Duodenal mucosa (tissue), 2 donors: ENCODE results near the gene CATSPERE.
"Not testable (repeated sequence)": the region's sequence is repeated elsewhere in the genome, so short reads cannot be mapped to it uniquely, and the experiment has no call there.

Source experiments
- H3K27ac ChIP-seq: one replicate; pipeline ENCODE4 v1.7.0; 2013; ENCODE audit warnings: low read depth, low read length
- H3K27me3 ChIP-seq, 2 donors: one replicate each; pipeline ENCODE4 v1.7.0; 2013; ENCODE audit warnings: low read length in 2 of 2, control low read depth in 1 of 2; ENCODE audit not compliant: insufficient read depth in 2 of 2, control insufficient read depth in 1 of 2
- H3K36me3 ChIP-seq, 2 donors: one replicate each; pipeline ENCODE4 v1.7.0; 2013; ENCODE audit warnings: low read length in 2 of 2, control low read depth in 1 of 2; ENCODE audit not compliant: insufficient read depth in 2 of 2, control insufficient read depth in 1 of 2
- H3K4me1 ChIP-seq, 2 donors: one replicate each; pipeline ENCODE4 v1.7.0; 2013; ENCODE audit warnings: low read length in 2 of 2, control low read depth in 1 of 2; ENCODE audit not compliant: insufficient read depth in 2 of 2, control insufficient read depth in 1 of 2
- H3K4me3 ChIP-seq, 2 donors: one replicate each; pipeline ENCODE4 v1.7.0; 2013; ENCODE audit warnings: low read length in 2 of 2, low read depth in 1 of 2
- H3K9ac ChIP-seq, 2 donors: one replicate each; pipeline ENCODE4 v1.7.0; 2013; ENCODE audit warnings: low read length in 2 of 2, low read depth in 1 of 2
- H3K9me3 ChIP-seq, 2 donors: one replicate each; pipeline ENCODE4 v1.7.0; 2013; ENCODE audit warnings: low read length in 2 of 2, control low read depth in 1 of 2; ENCODE audit not compliant: control insufficient read depth in 1 of 2

Gene CATSPERE

GRCh38 chr1:244655186-244655585 is 194.1 kb downstream of the CATSPERE start:
- Histone ChIP-seq H3K4me1 (peaks cover 30 to 39% of the 10 kb centered on the region in 2 donors), H3K4me3 (peak overlapping the region in 1 of 2 donors; percentile 87), H3K27me3 (no peaks in the 10 kb centered on the region), H3K36me3 (no peaks in the 10 kb centered on the region), H3K27ac (no peak overlapping the region), H3K9me3 (no peaks in the 10 kb centered on the region), H3K9ac (no peak overlapping the region)

GRCh38 chr1:244657421-244657820 is 196.3 kb downstream of the CATSPERE start:
- peaks cover 26 to 35% of the 10 kb centered on the region in 2 donors for H3K4me1 ChIP-seq

GRCh38 chr1:244659694-244660093 is 198.6 kb downstream of the CATSPERE start:
- Histone ChIP-seq H3K27ac (no peak overlapping the region), H3K9ac (no peak overlapping the region), H3K4me1 (peaks cover 21 to 27% of the 10 kb centered on the region in 2 donors), H3K36me3 (no peaks in the 10 kb centered on the region), H3K27me3 (no peaks in the 10 kb centered on the region), H3K9me3 (no peaks in the 10 kb centered on the region), H3K4me3 (no peak overlapping the region)

More at GRCh38 chr1:244657421-244657820, 196.3 kb downstream of the CATSPERE start:
- no peaks in the 10 kb centered on the region for H3K36me3 ChIP-seq
- no peak overlapping the region for H3K27ac ChIP-seq
- H3K27me3 ChIP-seq, result no peaks in the 10 kb centered on the region
- no peak overlapping the region for H3K4me3 ChIP-seq
- H3K9ac ChIP-seq, result no peak overlapping the region
- no peaks in the 10 kb centered on the region for H3K9me3 ChIP-seq

- Histone ChIP-seq H3K36me3 (no peaks in the 10 kb centered on the region), H3K9me3 (no peaks in the 10 kb centered on the region), H3K4me3 (no peak overlapping the region), H3K9ac (no peak overlapping the region), H3K27ac (no peak overlapping the region), H3K27me3 (no peaks in the 10 kb centered on the region), H3K4me1 (peaks cover 18 to 19% of the 10 kb centered on the region in 2 donors)
Observed at GRCh38 chr1:244660595-244660994, 199.5 kb downstream of the CATSPERE start.

- H3K4me3 ChIP-seq, H3K9ac ChIP-seq, H3K27me3 ChIP-seq, H3K27ac ChIP-seq, H3K36me3 ChIP-seq, H3K9me3 ChIP-seq: not testable (repeated sequence)
- H3K4me1 ChIP-seq, result peaks cover 10 to 11% of the 10 kb centered on the region in 2 donors
Observed at GRCh38 chr1:244661569-244662312, 200.7 kb downstream of the CATSPERE start.

GRCh38 chr1:244662599-244662998 is 201.5 kb downstream of the CATSPERE start:
- H3K9me3 ChIP-seq, result no peaks in the 10 kb centered on the region
- H3K27ac ChIP-seq, result no peak overlapping the region
- no peak overlapping the region for H3K9ac ChIP-seq
- peaks cover 9 to 16% of the 10 kb centered on the region in 2 donors for H3K4me1 ChIP-seq
- no peaks in the 10 kb centered on the region for H3K27me3 ChIP-seq
- H3K36me3 ChIP-seq, result no peaks in the 10 kb centered on the region
- no peak overlapping the region for H3K4me3 ChIP-seq

- Histone ChIP-seq H3K4me3 (no peak overlapping the region), H3K9ac (no peak overlapping the region), H3K9me3 (no peaks in the 10 kb centered on the region), H3K4me1 (peaks cover 6 to 12% of the 10 kb centered on the region in 2 donors), H3K27ac (no peak overlapping the region), H3K36me3 (no peaks in the 10 kb centered on the region), H3K27me3 (no peaks in the 10 kb centered on the region)
Observed at GRCh38 chr1:244664353-244664752, 203.3 kb downstream of the CATSPERE start.

- Histone ChIP-seq H3K4me3 (no peak overlapping the region), H3K27me3 (no peaks in the 10 kb centered on the region), H3K9me3 (no peaks in the 10 kb centered on the region), H3K27ac (no peak overlapping the region), H3K9ac (no peak overlapping the region), H3K36me3 (no peaks in the 10 kb centered on the region), H3K4me1 (peaks cover 6 to 12% of the 10 kb centered on the region in 2 donors)
Observed at GRCh38 chr1:244665771-244666217, 204.7 kb downstream of the CATSPERE start.

- not testable (repeated sequence) for H3K9me3 ChIP-seq, H3K9ac ChIP-seq, H3K27me3 ChIP-seq, H3K4me3 ChIP-seq, H3K27ac ChIP-seq, H3K36me3 ChIP-seq
- peaks cover 6 to 12% of the 10 kb centered on the region in 2 donors for H3K4me1 ChIP-seq
Observed at GRCh38 chr1:244666672-244667418, 205.8 kb downstream of the CATSPERE start.

GRCh38 chr1:244667797-244668196 is 206.7 kb downstream of the CATSPERE start:
- Histone ChIP-seq H3K27me3 (no peaks in the 10 kb centered on the region), H3K4me3 (no peak overlapping the region), H3K9me3 (no peaks in the 10 kb centered on the region), H3K4me1 (peaks cover 6 to 12% of the 10 kb centered on the region in 2 donors), H3K9ac (no peak overlapping the region), H3K36me3 (no peaks in the 10 kb centered on the region), H3K27ac (no peak overlapping the region)
